Gastroesophageal sphincter (tissue), 4 donors: ENCODE data around the gene DDX54. TPM values are rescaled to one million over a fixed set of nuclear protein-coding genes. Genes with fewer than 3 reads are reported as not detected.

Experiments
- ATAC-seq: fragments of 150-250 bp; one replicate; pipeline ENCODE4 v1.9.1; 2016; ENCODE audit warnings: mild to moderate bottlenecking, moderate library complexity
- H3K27ac ChIP-seq, 4 donors: fragments of 200-600 bp; sonication (generic) in 3 of 4; 1 replicate in 3 of 4; 2 replicates in 1 of 4; pipeline ENCODE4 v1.5.1; 2016 to 2019
- H3K27me3 ChIP-seq: fragments of 200-600 bp; sonication (generic); one replicate; pipeline ENCODE4 v1.5.1; 2019
- H3K36me3 ChIP-seq, 2 donors: fragments of 200-600 bp; sonication (generic); one replicate each; pipeline ENCODE4 v1.5.1; 2019; ENCODE audit warnings: control low read depth in 1 of 2
- H3K4me1 ChIP-seq, 3 donors: fragments of 200-600 bp; sonication (generic); 1 replicate in 2 of 3; 2 replicates in 1 of 3; pipeline ENCODE4 v1.5.1; 2016 to 2019; ENCODE audit warnings: control low read depth in 2 of 3
- H3K4me3 ChIP-seq, 2 donors: fragments of 200-600 bp; sonication (generic); one replicate each; pipeline ENCODE4 v1.5.1; 2019; ENCODE audit warnings: mild to moderate bottlenecking in 1 of 2, moderate library complexity in 1 of 2
- H3K9me3 ChIP-seq, 3 donors: fragments of 200-600 bp; sonication (generic); one replicate each; pipeline ENCODE4 v1.5.1; 2017 to 2019; ENCODE audit warnings: control low read depth in 2 of 3
- EP300 ChIP-seq: sonication (generic); formaldehyde crosslinking; IDR thresholded peaks from one replicate; pipeline ENCODE4 v1.6.1; 2017; ENCODE audit warnings: antibody characterized with exemption, mild to moderate bottlenecking
- POLR2A ChIP-seq, 2 donors: fragments of 450-650 bp; IDR thresholded peaks; one replicate each; pipeline ENCODE4 v1.6.1; 2017; ENCODE audit warnings: antibody characterized with exemption in 2 of 2, mild to moderate bottlenecking in 2 of 2, moderate library complexity in 1 of 2
- POLR2AphosphoS5 ChIP-seq: sonication (generic); formaldehyde crosslinking; IDR thresholded peaks from one replicate; pipeline ENCODE4 v1.6.1; 2017; ENCODE audit warnings: antibody characterized with exemption
- WGBS, 2 donors: methylation state at CpG; one replicate each; pipeline ENCODE4 v1.1.5; 2018; ENCODE audit warnings: low coverage in 1 of 2; 5-methylcytosine and 5-hydroxymethylcytosine counted together
- total RNA-seq, 4 donors: library from RNA; depleted of rRNA; stranded (reverse); fragments of >200 nt; gene quantifications; one replicate each; pipeline ENCODE4 v1.1.0, GENCODE V29; 2016
- TF ChIP-seq, protein P1 (sequence below), 4 experiments: fragments of 200-600 bp in 2 of 4; fragments of 450-650 bp in 2 of 4; sonication (generic) in 1 of 4; IDR thresholded peaks; one replicate each; pipeline ENCODE4 v1.5.1; 2017 to 2019; ENCODE audit warnings: antibody characterized with exemption in 4 of 4, mild to moderate bottlenecking in 2 of 4, moderate library complexity in 2 of 4

DDX54 gene
- total RNA-seq, 4 donors from 2014 or later = 38.0 to 60.4 (median 53.3) TPM

DNA sequence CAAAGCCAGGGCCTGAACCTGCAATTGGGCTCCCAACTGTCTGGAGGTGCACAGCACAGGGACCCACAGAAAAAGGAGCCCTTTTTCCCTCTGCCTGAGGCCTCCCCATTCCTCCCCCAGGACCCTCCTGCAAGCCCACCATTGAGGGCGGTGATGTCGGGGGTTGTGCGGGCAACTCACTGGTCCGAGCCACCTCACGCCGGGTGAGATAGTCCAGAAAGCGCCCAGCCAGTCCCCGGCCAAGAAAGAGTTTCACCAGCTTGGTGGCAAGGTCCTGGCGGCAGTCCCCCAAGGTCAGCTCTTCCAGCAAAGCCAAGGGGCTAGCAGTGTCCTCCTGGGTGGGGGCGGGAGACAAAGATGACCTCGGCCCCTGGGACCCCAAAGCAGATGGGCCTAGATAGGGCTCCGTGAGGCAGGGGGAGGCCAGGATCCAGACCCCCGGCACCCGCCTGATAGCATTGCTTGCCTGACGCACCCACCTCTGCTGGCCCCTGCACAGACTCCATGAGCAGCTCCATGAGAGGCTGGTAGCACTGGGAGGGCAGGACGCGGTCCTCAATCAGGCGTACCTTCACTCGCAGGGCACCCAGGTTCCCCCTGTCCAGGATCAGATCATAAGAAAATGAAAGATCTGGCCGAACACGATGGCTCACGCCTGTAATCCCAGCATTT is 69.7 kb downstream of the DDX54 start:
- 94% methylated on average over 3 of the region's 22 CpGs; no CpG with 5 or more reads in 1 of the 2 donors for WGBS, 2 donors
- H3K4me1 ChIP-seq = no peaks in the 10 kb centered on the region
- no peak overlapping the region for H3K4me3 ChIP-seq
- H3K27me3 ChIP-seq = peaks cover 69% of the 10 kb centered on the region
- TF ChIP-seq, protein P1, sequence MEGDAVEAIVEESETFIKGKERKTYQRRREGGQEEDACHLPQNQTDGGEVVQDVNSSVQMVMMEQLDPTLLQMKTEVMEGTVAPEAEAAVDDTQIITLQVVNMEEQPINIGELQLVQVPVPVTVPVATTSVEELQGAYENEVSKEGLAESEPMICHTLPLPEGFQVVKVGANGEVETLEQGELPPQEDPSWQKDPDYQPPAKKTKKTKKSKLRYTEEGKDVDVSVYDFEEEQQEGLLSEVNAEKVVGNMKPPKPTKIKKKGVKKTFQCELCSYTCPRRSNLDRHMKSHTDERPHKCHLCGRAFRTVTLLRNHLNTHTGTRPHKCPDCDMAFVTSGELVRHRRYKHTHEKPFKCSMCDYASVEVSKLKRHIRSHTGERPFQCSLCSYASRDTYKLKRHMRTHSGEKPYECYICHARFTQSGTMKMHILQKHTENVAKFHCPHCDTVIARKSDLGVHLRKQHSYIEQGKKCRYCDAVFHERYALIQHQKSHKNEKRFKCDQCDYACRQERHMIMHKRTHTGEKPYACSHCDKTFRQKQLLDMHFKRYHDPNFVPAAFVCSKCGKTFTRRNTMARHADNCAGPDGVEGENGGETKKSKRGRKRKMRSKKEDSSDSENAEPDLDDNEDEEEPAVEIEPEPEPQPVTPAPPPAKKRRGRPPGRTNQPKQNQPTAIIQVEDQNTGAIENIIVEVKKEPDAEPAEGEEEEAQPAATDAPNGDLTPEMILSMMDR (IDR thresholded peaks at IDR 0.05) = no peak
- H3K36me3 ChIP-seq = no peaks in the 10 kb centered on the region
- no peak overlapping the region for H3K27ac ChIP-seq
- no peaks in the 10 kb centered on the region for H3K9me3 ChIP-seq
- ATAC-seq = no peak

DNA sequence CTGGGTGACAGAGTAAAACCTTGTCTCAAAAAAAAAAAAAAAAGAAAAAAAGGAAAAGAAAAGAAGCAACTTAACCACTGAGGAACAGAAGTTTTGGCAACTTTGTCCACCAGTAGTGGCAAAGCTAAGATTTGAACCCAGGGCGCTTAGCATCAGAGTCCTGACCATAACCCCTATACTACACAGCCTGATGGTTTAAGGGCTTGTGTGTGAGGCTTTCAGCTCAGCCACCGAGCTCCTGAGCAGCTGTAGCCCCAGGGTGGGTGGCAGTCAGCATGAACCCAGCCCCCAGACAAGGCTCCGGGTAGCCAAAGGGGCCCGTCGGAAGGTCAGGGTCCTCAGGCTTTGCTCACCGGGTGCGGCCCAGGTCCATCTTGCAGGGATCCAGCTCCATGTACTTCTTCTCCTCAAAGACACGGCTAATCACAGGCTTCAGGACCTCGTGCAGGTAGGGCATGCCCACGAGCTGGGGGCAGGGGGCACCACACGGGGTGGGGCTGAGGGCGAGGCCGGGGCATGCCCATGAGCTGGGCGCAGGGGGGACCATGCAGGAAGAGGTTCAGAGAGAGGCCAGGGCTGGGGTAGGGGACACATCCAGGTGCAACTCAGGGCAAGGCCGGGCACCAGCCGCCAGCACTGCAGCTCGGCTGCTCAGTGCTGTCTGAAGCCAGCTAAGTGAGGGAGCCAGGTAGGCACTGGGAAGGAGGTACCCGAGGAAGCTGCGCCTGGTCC is 70.7 kb downstream of the DDX54 start:
- Histone ChIP-seq H3K36me3 (no peaks in the 10 kb centered on the region), H3K9me3 (no peaks in the 10 kb centered on the region), H3K4me1 (no peaks in the 10 kb centered on the region), H3K27ac (no peak overlapping the region), H3K27me3 (peaks cover 59% of the 10 kb centered on the region), H3K4me3 (no peak overlapping the region)
- ATAC-seq = no peak
- TF ChIP-seq EP300 (no peak), POLR2AphosphoS5 (no peak), POLR2A (IDR thresholded peaks at IDR 0.05) (no peak)
- TF ChIP-seq, protein P1 (IDR thresholded peaks at IDR 0.05) = no peak
- 83% methylated on average over 1 of the region's 19 CpGs; no CpG with 5 or more reads in 1 of the 2 donors for WGBS, 2 donors

DNA sequence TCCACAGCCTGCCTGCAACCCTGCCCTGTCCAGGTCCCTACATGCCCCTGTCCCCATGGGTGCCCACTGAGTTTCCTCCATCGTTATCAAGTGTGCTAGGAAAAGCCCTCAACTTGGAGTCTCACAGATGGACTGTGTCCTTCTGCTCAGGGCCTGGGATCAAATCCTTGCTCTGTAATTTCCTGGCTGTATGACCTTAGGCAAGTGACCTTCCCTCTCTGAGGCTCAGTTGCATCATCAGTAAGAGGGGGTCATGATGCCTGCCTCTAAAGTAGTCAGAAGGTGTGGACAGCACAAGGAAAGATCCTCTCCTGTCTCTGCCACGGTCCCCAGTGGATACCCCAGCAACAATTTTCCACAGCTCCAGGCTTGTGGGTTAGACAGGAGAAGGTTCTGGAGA is 71.9 kb downstream of the DDX54 start:
- H3K27me3 ChIP-seq = peaks cover 50% of the 10 kb centered on the region
- WGBS, 2 donors = 57 to 67% methylated on average over 1 of the region's 2 CpGs
- H3K27ac ChIP-seq = no peak overlapping the region
- H3K4me1 ChIP-seq = no peaks in the 10 kb centered on the region
- H3K9me3 ChIP-seq = no peaks in the 10 kb centered on the region
- H3K36me3 ChIP-seq = no peaks in the 10 kb centered on the region
- no peak for TF ChIP-seq POLR2A (IDR thresholded peaks at IDR 0.05)
- TF ChIP-seq, protein P1 (IDR thresholded peaks at IDR 0.05) = no peak
- no peak for TF ChIP-seq EP300
- no peak for TF ChIP-seq POLR2AphosphoS5
- ATAC-seq = no peak
- no peak overlapping the region for H3K4me3 ChIP-seq

DNA sequence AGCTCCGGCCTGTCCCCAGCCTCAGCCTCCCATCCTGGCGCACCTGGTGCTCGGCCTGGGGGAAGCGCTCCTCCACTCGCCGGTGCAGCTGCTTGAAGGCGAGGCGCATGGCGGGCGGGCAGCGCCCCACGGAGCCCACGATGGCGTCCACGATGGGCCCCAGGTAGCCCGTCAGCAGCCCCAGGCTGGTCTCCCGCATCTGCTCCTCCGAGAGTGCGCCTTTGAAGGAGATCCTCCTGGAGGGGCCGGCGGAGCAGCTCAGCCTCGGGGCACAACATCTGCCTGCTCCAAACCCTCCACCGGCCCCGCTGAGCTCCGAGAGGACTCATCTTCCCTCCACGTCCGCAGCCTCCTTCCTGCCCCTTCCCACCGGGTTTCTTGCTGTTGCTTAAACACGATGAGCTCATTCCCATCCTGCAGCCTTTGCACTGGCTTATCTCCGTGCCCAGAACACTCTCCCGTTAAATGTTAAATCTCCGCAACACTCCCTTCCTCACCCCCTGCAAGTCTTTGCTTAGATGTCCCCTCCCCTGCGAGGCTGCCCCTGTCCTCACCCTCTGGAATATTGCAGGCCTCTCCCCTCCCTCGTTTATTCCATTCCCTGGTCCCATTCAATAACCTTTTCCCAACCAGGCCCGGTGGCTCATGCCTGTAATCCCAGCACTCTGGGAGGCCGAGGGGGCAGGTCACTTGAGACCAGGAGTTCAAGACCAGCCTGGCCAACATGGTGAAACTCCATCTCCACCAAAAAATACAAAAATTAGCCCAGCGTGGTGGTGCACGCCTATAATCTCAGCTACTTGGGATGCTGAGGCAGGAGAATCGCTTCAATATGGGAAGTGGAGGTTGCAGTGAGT is 73.0 kb downstream of the DDX54 start:
- WGBS, 2 donors = 43 to 75% methylated on average over 11 to 15 of the region's 39 CpGs
- TF ChIP-seq POLR2A (IDR thresholded peaks at IDR 0.05) = no peak
- TF ChIP-seq POLR2AphosphoS5 = no peak
- no peak for TF ChIP-seq EP300
- TF ChIP-seq, protein P1 (IDR thresholded peaks at IDR 0.05) = no peak
- no peak for ATAC-seq
- peaks cover 49% of the 10 kb centered on the region for H3K27me3 ChIP-seq
- H3K4me1 ChIP-seq = no peaks in the 10 kb centered on the region
- H3K4me3 ChIP-seq = no peak overlapping the region
- H3K9me3 ChIP-seq = no peaks in the 10 kb centered on the region
- H3K27ac ChIP-seq = no peak overlapping the region
- H3K36me3 ChIP-seq = no peaks in the 10 kb centered on the region
